Iris pigment epithelial cell (primary cell): ENCODE data around the gene FASN.

ENCODE experiments used
- DNase-seq: peaks from one replicate; pipeline ENCODE4 v3.0.0-alpha.2; 2011; ENCODE audit warnings: low read depth

FASN gene

DNA sequence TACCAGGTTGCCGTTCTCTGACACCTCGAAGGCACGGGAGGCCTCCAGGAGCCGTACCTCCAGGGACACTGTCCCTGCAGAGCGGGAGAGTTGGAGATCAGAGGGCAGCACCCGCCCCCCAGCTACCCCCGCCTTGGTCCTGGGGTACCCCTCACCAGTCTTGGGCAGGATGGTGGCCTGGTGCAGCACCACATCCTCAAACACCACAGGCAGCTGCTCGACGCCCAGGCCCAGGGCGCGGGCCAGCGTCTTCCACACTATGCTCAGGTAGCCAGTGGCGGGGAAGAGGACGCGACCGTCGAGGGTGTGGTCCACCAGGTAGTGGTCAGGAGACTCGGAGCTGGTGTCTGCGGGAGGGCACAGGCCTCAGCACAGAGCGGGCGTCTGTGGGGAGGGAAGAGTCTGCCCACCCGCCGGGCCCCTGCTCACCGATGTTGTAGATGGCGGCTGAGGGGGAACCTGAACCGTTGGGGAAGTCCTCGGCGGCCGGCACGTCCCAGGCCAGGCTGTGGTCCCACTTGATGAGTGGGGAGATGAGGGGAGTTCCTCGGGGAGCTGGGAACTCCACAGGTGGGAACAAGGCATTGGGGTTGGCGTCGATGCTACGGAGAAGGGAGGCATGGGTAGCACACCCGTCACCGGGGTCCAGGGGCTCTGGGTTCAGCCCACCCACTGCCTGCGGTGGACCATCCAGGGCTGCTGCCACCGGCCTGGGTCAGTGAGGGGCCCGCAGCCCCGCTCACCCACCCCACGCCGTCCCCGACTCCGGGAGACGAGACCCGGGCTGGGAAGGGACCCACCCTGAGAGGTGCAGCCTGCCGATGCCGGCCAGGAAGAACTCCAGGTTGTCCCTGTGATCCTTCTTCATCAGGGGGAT lies 9.8 kb downstream of the FASN start:
- DNase-seq: no peak

DNA sequence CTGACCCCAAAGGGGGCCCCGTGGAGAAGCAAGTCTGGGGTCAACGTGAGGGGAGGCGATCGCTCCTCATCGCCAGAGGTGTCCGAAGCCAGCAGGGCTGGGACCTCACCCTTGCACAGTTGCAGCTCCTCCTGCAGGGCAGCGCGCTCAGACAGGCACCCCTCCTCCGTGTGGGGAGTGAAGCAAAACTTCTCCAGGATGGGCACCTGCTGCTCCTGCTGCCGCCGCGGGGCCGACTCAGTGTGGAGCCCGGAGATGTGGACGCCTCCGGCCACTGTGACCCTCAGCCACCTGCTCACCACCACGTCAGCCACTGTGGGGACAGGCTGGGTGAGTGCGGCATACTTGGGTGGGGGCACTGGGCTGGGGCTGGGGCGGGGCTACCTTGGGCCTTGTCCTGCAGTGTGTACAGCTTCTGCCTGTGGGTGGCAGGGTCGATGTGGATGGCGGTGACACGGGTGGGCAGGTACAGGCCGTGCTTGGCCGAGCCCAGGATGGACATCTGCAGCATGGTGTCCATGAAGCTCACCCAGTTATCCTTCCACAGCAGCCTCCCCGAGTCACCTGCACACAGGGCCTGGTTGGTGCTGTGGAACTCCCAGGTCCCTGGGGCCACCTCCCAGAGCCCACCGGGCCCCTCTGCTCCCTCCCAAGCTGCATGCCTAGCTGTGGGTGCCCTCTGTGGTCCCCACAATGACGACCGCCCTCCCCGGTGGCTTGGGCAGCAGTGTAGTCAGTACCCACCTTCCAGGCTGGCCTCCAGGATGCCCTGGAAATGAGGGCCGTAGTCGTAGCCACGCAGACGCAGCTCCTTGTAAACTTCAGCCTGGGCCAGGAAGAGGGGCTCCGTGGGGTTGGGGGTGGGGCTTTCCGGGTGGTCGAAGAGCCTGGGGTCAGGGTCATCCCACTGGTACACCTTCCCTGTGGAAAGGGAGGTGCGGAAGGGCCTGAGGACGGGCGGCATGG lies 10.8 kb downstream of the FASN start:
- DNase-seq: no peak

DNA sequence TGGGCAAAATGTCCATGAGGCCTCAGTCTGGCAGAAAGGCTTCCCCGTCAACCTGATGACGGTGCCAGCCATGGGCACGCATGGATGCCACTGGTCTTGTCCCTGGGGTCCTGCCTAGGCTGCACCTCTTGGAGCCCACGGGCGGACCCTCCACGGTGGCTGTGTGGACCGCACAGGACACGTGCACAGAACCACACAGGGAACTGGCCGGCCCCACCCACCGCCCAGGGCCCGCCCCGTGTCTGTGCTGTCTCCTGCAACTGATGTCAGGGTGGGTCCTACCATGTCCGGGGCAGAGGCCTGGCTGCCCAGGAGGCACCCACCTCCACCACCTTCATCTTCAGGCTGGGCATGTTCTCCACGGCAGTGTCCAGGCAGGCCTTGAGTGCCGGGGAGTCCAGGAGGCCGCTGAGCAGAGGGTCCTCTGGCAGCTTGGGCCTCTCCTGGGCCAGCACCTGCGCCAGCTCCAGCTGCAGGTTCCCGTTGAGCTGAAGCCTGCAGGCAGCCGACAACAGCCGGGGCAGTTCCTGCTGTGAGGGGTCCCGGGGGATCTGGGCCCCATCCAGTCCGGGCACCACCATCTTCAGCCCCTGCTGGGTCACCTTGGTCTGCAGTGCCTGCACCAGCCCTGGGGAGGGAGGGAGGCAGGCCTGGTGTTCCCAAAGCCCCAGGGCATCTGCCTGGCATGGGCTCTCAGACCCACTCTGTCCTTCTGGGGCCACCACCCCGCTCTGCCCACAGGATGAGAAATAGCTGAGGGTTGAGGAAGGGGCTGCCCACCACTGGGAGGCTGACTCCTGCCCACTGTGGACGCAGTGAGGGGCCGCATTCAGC lies 11.9 kb downstream of the FASN start:
- no peak for DNase-seq

DNA sequence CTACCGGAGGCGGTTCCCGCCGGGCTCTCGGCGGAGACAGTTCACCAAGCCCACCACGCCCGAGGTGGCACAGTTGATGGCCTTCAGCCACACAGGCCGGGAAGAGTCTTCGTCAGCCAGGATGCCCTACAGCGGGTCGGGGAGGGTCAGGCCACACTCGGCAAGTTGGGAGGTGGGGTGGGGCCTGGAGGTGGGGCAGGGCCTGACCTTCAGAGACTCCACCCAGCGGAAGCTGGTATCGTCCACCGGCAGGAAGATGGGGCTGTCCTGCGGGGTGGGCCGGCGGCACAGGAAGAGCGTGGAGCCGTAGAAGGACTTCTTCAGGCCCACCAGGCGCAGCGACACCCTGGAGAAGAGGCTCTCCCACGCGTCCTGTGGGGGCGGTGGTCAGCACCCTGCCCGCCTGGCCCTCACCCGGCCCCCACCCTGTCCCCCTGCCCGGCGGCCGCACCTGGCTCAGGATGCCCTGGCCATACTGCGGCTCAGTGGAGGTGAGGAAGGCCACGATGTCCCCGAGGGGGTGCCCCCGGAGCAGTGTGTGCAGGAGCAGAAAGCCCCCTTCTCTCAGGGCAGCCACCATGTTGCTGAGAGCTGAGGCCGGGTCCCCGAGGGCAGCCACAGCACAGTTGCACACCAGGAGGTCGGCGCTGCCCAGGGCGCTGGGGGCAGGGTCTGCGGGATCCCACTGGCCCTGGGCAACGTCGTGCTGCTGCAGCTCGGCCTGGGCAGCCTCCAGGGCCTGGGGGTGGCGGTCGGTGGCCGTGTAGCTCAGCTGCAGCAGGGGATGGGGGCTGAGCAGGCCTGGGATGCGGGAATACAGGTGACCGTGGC lies 12.8 kb downstream of the FASN start:
- no peak for DNase-seq

DNA sequence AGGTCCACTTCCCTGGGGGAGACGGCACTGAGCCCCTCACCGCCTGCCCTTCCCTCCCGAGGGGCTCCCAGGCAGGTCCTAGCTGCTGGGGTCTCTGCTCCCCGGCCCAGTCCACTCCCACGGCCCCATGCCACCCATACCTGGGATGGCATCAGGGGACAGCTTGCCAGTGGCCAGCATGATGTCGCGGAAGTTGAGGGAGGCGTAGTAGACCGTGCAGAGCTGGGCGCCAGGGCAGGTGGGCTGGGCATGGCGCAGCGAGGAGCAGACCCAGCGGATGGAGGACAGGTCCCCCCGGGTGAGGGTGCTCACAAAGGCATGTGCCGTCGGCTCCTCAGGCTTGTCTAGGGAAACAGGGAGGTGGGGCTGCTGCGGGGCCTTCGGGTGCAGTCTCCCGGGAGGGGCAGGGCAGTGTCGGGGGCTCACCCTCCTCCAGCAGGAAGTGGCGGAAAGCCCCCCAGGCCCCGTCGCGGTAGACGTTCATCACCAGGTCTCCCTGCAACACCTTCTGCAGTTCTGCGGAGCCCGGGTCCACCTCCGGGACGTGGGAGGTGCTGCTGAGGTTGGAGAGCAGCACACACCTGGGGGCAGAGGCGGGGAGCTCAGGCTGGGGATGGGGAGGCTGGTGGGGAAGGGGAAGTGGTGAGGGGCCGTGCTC lies 13.5 kb downstream of the FASN start:
- no peak for DNase-seq

DNA sequence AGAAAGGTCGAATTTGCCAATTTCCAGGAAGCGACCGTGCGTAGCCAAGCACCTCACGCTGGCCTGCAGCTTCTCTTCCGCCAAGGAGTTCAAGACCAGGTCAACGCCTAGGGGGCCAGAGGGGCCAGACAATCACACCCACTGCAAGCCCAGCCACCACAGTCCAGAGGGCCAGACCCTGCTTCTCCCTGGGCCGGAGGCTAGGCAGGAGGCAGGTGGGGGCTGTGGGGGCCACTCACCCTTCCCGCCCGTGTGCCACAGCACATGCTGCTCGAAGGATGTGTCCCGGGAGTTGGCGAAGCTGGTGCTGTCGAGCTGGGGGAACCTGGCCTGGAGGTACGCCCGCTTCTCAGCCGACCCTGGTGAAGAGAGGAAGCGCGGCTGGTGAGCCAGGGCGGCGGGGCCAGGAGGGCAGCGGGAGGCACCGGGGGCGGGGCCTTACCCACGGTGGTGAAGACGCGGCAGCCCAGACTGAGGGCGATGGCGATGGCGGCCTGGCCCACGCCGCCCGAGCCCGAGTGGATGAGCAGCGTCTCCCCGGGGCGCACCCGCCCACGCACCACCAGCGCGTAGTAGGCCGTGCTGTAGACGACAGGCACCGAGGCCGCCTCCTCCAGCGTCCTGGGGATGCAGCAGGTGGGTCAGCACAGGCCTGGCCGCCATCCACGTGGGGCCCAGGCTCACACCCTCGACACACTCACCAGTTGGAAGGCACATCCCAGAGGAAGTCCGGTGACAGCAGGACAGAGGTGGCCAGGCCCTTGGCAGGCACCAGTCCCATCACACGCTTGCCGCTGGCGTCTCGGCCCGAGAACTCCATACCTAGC lies 14.3 kb downstream of the FASN start:
- DNase-seq: no peak

DNA sequence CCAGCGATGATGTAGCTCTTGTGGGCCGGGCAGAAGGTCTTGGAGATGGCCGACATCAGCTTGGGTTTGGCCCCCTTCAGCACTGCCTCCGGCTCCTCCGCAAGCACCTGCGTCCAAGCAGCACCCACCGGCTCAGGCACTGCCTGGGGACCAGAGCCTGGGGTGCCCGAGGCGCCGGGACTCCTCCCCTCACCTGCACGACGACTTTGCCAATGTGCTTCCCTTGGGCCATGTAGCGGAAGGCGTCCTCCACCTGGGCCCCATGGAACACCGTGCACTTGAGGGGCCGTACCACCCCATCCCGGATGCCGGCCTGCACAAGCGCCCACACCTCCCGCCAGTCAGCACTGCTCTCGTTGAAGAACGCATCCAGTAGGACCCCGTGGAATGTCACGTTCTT lies 15.0 kb downstream of the FASN start:
- no peak for DNase-seq

DNA sequence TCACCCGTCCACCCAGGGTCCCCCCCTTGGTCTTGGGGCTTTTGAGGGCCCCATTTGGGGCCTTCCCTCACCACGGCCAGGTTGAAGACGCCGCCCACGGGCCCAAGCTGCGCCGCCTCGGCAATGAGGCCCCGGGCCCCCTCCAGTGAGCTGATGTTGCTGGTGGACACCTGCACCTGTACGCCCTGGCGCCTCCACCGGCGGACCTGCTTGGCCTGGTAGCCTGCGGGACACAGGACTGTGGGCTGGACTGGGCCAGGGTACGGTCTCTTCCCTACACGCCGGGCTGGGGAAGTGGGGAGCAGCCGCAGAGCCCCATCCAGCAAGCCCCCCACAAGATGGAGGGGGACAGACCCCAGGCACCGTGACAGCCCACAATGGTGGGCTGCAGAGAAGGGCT lies 15.6 kb downstream of the FASN start:
- DNase-seq: no peak

DNA sequence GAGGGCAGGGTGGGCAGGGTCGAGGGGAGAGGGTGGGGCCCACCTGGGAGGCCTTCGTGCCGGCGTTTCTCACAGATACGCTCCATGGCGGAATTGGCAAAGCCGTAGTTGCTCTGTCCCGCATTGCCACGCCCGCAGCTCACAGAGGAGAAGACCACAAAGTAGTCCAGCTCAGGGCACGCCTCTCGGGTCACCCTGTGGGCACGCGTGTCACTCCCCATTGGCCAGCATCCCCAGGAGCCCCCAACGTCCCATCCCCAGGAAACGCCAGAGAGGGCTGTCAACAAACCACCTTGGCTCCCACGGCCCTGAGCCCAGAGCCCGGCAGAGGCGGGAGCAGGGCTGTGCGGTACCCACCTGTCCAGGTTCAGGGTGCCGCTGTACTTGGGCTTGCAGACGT lies 16.1 kb downstream of the FASN start:
- no peak for DNase-seq

DNA sequence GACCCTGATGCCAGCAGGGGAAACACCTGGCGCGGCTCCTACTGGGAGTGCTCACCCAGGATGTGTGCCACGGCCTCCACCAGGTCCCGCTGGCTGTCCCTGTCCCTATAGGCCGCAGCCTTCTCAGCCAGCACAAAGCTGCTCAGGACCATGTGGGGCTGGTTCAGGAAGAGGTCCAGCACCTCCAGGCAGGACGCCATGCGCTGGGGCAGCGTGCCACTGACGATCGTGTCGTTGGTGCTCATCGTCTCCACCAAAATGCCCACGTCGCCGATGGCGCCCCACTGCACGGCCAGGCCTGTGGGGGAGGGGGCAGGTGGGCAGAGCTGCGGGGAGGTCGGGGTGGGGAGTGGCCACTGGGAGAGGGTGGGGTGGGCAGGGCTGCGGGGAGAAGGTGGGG lies 16.5 kb downstream of the FASN start:
- no peak for DNase-seq

DNA sequence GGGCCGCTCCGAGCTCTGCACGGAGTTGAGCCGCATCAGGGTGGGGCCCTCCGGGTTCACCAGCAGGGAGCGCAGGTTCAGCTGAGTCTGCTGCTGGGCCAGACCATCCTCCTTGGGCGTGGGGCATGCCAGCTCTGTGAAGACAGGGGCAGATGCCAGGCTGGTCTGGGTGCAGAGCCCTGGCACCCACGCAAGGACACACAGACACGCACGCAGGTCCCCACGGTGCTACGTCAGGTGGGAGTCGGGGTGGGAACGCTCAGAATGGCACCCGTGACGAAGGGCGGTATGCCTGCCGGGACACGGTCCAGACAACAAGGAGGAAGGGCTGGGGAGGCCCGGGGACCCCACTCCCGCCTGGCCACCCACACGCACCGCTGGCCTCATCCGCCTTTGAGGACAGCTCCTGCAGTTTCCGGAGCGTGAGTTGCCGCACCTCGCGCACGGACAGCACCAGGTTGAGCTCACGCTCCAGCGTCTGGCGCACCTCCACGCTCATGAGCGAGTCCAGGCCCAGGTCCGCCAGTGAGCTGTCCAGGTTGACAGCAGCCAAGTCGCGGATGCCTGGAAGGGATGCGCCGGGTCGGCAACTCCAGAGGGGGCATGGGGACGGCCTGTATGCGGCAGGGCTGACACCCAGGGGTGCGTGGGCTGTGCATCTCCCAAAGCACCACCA lies 17.1 kb downstream of the FASN start:
- no peak for DNase-seq

DNA sequence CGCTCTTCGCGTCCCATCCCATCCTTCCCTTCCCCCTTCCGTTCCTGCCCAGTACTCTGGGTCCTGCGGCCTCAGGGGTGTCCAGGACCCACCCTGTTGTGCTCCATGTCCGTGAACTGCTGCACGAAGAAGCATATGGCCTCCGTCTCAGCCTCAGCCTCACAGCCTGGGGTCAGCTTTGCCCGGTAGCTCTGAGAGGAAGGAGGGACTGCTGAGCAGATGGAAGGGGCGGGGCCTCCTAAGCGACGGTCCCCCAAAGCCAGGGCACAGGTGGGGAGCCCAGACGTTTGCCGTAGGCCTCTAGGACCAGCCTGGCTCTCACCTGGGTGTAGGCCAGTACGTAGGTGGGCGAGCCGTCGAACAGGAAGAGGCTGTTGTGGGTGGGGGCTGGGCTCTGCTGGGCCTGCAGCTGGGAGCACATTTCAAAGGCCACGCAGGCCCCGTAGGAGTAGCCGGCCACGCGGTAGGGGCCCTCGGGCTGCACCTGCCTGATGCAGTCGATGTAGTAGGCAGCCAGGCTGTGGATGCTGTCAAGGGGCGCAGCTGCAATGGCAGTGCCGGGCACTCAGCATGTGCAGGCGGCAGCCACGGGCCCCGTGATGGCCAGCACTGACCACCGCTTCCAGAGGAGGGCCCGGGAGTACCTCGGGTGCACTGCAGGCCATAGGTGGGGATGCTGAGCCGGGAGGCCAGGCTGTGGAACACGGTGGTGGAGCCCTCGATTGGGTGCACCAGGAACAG lies 17.8 kb downstream of the FASN start:
- no peak for DNase-seq

DNA sequence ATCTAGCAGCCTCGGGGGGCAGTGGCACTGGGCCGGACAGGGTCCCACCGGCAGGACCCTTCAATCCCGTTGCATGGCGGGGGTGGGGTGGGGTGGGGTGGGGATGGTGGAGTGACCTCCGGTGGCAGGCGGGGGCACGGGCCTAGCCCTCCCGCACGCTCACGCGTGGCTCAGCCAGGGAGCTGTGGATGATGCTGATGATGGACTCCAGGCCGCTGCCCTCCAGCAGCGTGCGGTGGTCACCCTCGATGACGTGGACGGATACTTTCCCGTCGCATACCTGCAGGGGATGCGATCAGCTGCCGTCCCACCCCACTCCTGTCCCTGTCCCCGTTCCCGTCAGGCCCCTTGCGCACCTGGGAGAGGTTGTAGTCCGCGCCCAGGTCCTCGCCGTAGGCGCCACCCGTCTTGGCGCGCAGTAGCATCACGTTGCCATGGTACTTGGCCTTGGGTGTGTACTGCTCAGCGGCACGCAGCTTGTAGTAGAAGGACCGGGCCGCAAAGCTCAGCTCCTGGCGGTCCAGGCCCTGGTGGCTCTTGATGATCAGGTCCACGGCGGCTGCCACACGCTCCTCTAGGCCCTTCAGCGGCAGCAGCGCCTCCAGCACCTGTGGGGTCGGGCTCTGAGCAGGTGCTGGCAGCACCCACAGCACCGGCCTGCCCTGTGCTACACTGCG lies 18.9 kb downstream of the FASN start:
- no peak for DNase-seq

DNA sequence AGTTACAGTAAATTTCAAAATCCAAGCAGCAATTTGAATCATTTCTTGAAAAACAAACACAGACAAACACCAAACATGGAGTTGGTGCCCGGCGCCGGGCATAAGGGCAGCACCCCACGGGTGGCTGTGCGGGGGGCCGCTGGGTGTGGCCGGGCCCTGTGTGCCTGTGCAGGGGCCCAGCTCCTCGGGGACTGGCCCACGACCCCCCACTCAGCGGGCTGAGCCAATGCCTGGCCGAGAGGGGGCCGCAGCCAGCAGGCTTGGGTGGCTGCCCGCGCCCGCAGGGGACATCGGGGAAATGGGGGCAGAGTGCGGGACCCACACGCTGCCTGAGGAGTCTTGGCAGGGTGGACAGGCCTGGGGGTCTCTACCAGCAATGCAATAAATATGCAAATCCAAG lies 19.6 kb downstream of the FASN start:
- no peak for DNase-seq

DNA sequence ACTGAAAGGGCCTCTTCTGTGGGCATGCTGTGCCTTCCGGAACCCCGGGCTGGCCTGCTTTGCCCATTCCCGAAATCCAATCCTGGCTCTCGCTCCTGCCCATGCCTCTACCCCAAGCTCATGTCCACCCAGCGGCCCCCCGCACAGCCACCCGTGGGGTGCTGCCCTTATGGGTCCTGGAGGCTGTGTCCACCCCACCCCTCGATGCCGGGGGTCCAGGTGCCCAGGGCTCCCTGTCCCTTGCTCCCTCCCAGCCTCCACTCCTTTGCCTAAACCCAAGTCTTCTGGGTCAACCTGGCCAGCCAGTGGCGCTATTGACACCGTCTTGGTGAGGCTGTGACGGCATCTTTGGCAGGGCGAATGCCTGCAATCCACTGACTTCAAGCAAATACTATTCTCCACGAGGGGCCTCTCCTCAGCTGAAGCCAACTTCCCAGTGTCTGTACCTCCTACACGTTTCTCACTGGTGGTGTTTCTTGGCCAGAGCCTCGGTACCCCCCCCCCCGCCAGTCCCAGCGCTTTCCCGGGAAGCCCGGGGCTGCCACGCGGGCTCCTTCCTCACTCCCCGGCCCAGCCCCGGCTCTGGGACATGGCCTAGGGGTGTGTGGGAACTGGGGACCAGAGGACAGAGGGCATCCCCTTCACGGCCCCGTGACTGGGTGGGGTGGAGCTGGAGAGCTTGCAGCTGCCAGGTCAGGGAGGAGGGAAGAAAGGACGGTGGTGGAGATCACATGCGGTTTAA lies 20.2 kb downstream of the FASN start:
- DNase-seq: no peak

DNA sequence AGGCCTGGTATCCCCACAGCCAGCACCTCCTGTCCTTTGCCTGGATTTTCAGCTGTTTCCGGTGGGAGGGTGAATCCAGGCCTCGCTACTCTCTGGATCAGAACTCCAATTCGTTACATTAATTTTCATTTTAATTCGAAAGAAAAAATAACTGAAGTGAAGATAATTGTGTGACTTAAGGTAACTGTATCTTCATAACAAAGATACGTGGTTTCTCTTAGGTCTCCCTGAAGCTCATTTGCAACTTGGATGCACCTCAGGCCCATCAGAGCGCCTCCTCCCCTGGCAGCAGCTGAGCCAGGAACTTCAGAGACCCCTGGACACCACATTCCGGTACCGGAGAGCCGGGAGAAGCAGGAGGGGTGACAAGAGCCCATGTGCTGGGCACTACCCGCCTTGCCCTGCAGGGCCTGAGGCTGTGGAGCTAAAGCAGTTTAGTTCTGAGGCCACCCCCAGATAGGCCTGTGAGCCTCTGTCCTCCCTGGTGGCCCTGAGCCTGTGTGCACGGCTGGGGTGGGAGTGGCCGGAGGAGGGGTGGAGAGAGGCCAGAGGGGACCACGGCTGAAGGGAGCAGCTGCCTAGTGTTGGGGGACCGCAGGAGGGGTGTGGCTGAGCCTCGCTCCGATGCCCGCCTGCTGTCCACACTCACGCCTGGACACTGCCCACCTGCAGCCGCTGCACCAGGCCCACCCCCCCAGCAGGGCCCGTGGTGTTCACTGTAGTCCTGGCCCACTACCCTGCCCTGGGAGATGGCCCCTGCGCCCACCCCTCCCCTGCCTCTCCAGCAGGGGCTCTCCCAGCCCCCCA lies 21.0 kb downstream of the FASN start:
- no peak for DNase-seq
